Psoas muscle (tissue), 8 donors: ENCODE measurements around the gene OLFML2A. TPM values are rescaled to one million over a fixed set of nuclear protein-coding genes. Genes with fewer than 3 reads are reported as not detected.

ENCODE experiments used
- ATAC-seq, 4 donors: fragments of 200-7000 bp; cut with Tn5 transposase; one replicate each; pipeline ENCODE4 v1.9.1; 2020; ENCODE audit warnings: moderate library complexity in 3 of 4, mild to moderate bottlenecking in 2 of 4
- DNase-seq, 2 donors: peaks; one replicate each; pipeline ENCODE4 v3.0.0-alpha.2; 2020
- H3K27ac ChIP-seq: fragments of 200-600 bp; one replicate; pipeline ENCODE4 v1.8.0; 2022
- H3K27me3 ChIP-seq, 3 donors: fragments of 200-600 bp in 1 of 3; one replicate each; pipeline versions ENCODE4 v1.6.1 to v1.8.0; 2013 to 2022; ENCODE audit warnings: low read length in 2 of 3, mild to moderate bottlenecking in 2 of 3, moderate library complexity in 1 of 3; ENCODE audit not compliant: insufficient read depth in 3 of 3
- H3K36me3 ChIP-seq, 2 donors: fragments of 200-600 bp in 1 of 2; one replicate each; pipeline versions ENCODE4 v1.6.1 to v1.8.0; 2013 to 2022; ENCODE audit warnings: low read depth in 1 of 2, mild to moderate bottlenecking in 1 of 2, moderate library complexity in 1 of 2; ENCODE audit not compliant: insufficient read depth in 1 of 2
- H3K4me1 ChIP-seq: fragments of 200-600 bp; one replicate; pipeline ENCODE4 v1.8.0; 2022
- H3K4me3 ChIP-seq: fragments of 200-600 bp; one replicate; pipeline ENCODE4 v1.8.0; 2022; ENCODE audit warnings: mild to moderate bottlenecking
- H3K9me3 ChIP-seq: fragments of 200-600 bp; one replicate; pipeline ENCODE4 v1.8.0; 2022
- whole genome bisulfite sequencing, 3 donors: extraction: QIAGEN DNeasy Blood & Tissue Kit; methylation state at CpG; one replicate each; pipeline versions ENCODE4 v1.1.6 to v1.1.7; 2013; 5-methylcytosine and 5-hydroxymethylcytosine counted together
- intact Hi-C, 2 donors: fragments of 100-400 bp; cut with DNase I; formaldehyde crosslinking; loops; one replicate each; pipeline versions ENCODE4 v1.11.0 to v1.14.2; 2022
- polyA plus RNA-seq, 3 donors: library from polyadenylated mRNA; stranded (reverse); fragments of 200-250 nt; gene quantifications; one replicate each; pipeline ENCODE4 v1.2.3, GENCODE V29; 2013
- total RNA-seq, 4 donors: library from RNA; stranded (reverse); fragmentation: NEBNext Ultra II Directional in 2 of 4; extraction: Animal tissue kit (Norgen Biotek cat#: 25700) in 2 of 4; gene quantifications; one replicate each; pipeline versions ENCODE4 v1.2.1 to v1.2.4, GENCODE V29; 2021 to 2023
- TF ChIP-seq, protein P1 (sequence below): fragments of 200-600 bp; IDR thresholded peaks from one replicate; pipeline ENCODE4 v1.8.0; 2022; ENCODE audit warnings: antibody characterized with exemption
- donor health status: healthy with polysubstance abuse.
- donor health status: DM: no; HTN: no; CAD: no; lungs with moderate emphysema.
- donor health status: Bipolar disorder and iron deficiency.
- donor health status: healthy.
- donor health status: DM: yes; HTN: yes; CAD: no.
- donor health status: DM: no; HTN: no; CAD: no.
- donor health status: DM: no; HTN: no; CAD: no.
- donor health status: DM: yes; HTN: yes; CAD: no.

Gene OLFML2A
- total and polyA plus RNA-seq, 7 donors = 3.0 to 30.3 (median 7.1) TPM

- DNase-seq = no peak
- WGBS, 3 donors = 83 to 84% (median 84%) methylated on average over 2 to 3 of the region's 3 CpGs
Measured at GRCh38 chr9:124788542-124789217, 11.7 kb downstream of the OLFML2A start.

DNA sequence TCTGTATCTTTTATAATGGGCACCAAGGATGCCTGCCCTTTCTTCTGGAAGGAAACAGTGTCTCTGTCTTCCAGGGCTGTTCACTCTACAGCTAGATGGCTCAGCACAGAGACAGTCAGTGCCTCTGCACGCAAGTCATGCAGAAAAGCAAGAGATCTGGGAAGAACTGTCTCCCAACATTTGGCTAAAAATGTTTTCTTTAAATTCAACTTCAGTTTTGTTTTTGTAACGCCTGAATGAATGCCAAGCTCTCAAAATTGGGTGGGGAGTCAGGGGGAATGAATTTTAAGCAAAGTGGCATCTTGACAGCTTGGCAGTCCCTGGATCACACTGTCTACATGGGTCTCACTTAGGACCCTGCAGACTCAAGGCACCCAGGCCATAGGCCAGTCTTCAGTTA lies 12.6 kb downstream of the OLFML2A start:
- no peak for ATAC-seq
- intact Hi-C loops = no loop called here

More at GRCh38 chr9:124788542-124789217, 11.7 kb downstream of the OLFML2A start:
- no peak for ATAC-seq
- H3K27ac ChIP-seq = no peak overlapping the region
- TF ChIP-seq, protein P1, sequence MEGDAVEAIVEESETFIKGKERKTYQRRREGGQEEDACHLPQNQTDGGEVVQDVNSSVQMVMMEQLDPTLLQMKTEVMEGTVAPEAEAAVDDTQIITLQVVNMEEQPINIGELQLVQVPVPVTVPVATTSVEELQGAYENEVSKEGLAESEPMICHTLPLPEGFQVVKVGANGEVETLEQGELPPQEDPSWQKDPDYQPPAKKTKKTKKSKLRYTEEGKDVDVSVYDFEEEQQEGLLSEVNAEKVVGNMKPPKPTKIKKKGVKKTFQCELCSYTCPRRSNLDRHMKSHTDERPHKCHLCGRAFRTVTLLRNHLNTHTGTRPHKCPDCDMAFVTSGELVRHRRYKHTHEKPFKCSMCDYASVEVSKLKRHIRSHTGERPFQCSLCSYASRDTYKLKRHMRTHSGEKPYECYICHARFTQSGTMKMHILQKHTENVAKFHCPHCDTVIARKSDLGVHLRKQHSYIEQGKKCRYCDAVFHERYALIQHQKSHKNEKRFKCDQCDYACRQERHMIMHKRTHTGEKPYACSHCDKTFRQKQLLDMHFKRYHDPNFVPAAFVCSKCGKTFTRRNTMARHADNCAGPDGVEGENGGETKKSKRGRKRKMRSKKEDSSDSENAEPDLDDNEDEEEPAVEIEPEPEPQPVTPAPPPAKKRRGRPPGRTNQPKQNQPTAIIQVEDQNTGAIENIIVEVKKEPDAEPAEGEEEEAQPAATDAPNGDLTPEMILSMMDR = no peak
- H3K4me1 ChIP-seq = peaks cover 11% of the 10 kb centered on the region
- intact Hi-C loops = no loop called here
- no peak overlapping the region for H3K4me3 ChIP-seq
- no peaks in the 10 kb centered on the region for H3K36me3 ChIP-seq
- H3K9me3 ChIP-seq = no peaks in the 10 kb centered on the region
- no peaks in the 10 kb centered on the region for H3K27me3 ChIP-seq

DNA sequence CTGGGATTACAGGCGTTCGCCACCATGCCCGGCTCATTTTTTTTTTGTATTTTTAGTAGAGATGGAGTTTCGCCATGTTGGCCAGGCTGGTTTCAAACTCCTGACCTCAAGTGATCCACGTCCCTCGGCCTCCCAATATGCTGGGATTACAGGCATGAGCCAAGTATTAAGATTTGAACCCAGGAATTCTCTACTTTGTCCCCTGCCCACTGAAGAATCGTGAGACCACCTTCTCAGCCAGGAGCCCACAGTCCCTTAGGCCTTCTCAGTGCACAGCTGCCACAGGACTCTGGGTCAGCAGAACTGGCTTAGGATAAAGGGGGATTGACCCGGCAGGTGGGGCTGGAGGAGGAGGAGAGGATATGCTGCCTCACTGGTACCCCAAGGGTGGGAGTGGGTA lies 13.4 kb downstream of the OLFML2A start:
- no peaks in the 10 kb centered on the region for H3K36me3 ChIP-seq
- no peak overlapping the region for H3K4me3 ChIP-seq
- no peak for ATAC-seq
- H3K4me1 ChIP-seq = peaks cover 14% of the 10 kb centered on the region
- TF ChIP-seq, protein P1 = no peak
- H3K27ac ChIP-seq = no peak overlapping the region
- 71 to 86% (median 73%) methylated on average over 8 of the region's 8 CpGs for WGBS, 3 donors
- intact Hi-C loops = no loop called here
- H3K27me3 ChIP-seq = no peaks in the 10 kb centered on the region
- H3K9me3 ChIP-seq = no peaks in the 10 kb centered on the region
- no peak for DNase-seq

More for the DNA sequence above, 12.6 kb downstream of the OLFML2A start:
- H3K27ac ChIP-seq = no peak overlapping the region
- no peaks in the 10 kb centered on the region for H3K36me3 ChIP-seq
- no peaks in the 10 kb centered on the region for H3K9me3 ChIP-seq
- TF ChIP-seq, protein P1 = no peak
- H3K4me1 ChIP-seq = peaks cover 7% of the 10 kb centered on the region
- H3K4me3 ChIP-seq = no peak overlapping the region
- 76 to 82% (median 78%) methylated on average over 2 of the region's 2 CpGs for WGBS, 3 donors
- no peaks in the 10 kb centered on the region for H3K27me3 ChIP-seq
- DNase-seq = no peak

- 87 to 95% (median 88%) methylated on average over 5 of the region's 5 CpGs for WGBS, 3 donors
- no peaks in the 10 kb centered on the region for H3K9me3 ChIP-seq
- no peaks in the 10 kb centered on the region for H3K27me3 ChIP-seq
- no peak overlapping the region for H3K4me3 ChIP-seq
- H3K4me1 ChIP-seq = peaks cover 20% of the 10 kb centered on the region
- DNase-seq (no peak), ATAC-seq (no peak)
- intact Hi-C loops = no loop called here
- TF ChIP-seq, protein P1 = no peak
- no peak overlapping the region for H3K27ac ChIP-seq
- no peaks in the 10 kb centered on the region for H3K36me3 ChIP-seq
Measured at GRCh38 chr9:124790801-124791505, 14.0 kb downstream of the OLFML2A start.
